Activated CD4-positive, CD25-positive, alpha-beta regulatory T cell (primary cell): Measurements from ENCODE around the gene APOA5.
"Not testable (repeated sequence)": the region's sequence is repeated elsewhere in the genome, so short reads cannot be mapped to it uniquely, and the experiment has no call there.

Source experiments
- DNase-seq, 4 experiments: peaks; one replicate each; lab custom pipeline; 2025; lab: John Stamatoyannopoulos, UW

The APOA5 gene

GRCh38 chr11:116827461-116827860 is 35.8 kb upstream of the APOA5 start:
- DNase-seq, result no peak

- DNase-seq, result no peak
Observed at GRCh38 chr11:116826751-116827431, 35.2 kb upstream of the APOA5 start.

- no peak for DNase-seq
Observed at GRCh38 chr11:116825854-116826750, 34.4 kb upstream of the APOA5 start.

- no peak for DNase-seq
Observed at GRCh38 chr11:116825434-116825833, 33.8 kb upstream of the APOA5 start.

- DNase-seq, result no peak
Observed at GRCh38 chr11:116823031-116823843, 31.6 kb upstream of the APOA5 start, which contains the start of gene APOA4. TSS of gene APOA4 (minus strand) at chr11:116823304. CDS start at chr11:116823191, 113 bp downstream.

- DNase-seq, result no peak
Observed at GRCh38 chr11:116822575-116822974, 30.9 kb upstream of the APOA5 start.

GRCh38 chr11:116821050-116821918 is 29.6 kb upstream of the APOA5 start:
- DNase-seq, result no peak

- no peak for DNase-seq
Observed at GRCh38 chr11:116819049-116819448, 27.4 kb upstream of the APOA5 start.

- DNase-seq, result no peak
Observed at GRCh38 chr11:116814502-116814901, 22.8 kb upstream of the APOA5 start.

GRCh38 chr11:116813781-116814471 is 22.2 kb upstream of the APOA5 start:
- no peak for DNase-seq

GRCh38 chr11:116813170-116813569 is 21.5 kb upstream of the APOA5 start:
- no peak for DNase-seq

- DNase-seq, result no peak
Observed at GRCh38 chr11:116812109-116812508, 20.4 kb upstream of the APOA5 start.

- DNase-seq, result no peak
Observed at GRCh38 chr11:116811194-116811593, 19.5 kb upstream of the APOA5 start.

- DNase-seq, result no peak
Observed at GRCh38 chr11:116808262-116809175, 16.8 kb upstream of the APOA5 start.

- no peak for DNase-seq
Observed at GRCh38 chr11:116807601-116808261, 16.1 kb upstream of the APOA5 start.

- no peak for DNase-seq
Observed at GRCh38 chr11:116804001-116804400, 12.3 kb upstream of the APOA5 start.

GRCh38 chr11:116801662-116802061 is 10.0 kb upstream of the APOA5 start:
- not testable (repeated sequence) for DNase-seq

- no peak for DNase-seq
Observed at GRCh38 chr11:116800610-116801009, 8.9 kb upstream of the APOA5 start.

- DNase-seq, result no peak
Observed at GRCh38 chr11:116798368-116798767, 6.7 kb upstream of the APOA5 start.
